Measurements from ENCODE around the gene FMN2. TPM values are rescaled to one million over a fixed set of nuclear protein-coding genes. Genes with fewer than 3 reads are reported as not detected.

The FMN2 gene
- total and polyA plus RNA-seq, 3 donors from 2014 or later = 3.8 to 8.3 (median 4.3) TPM

GRCh38 chr1:240478536-240478935, 386.9 kb downstream of the FMN2 start:
- no peaks in the 10 kb centered on the region for H3K27me3 ChIP-seq
- no peak overlapping the region for H3K4me3 ChIP-seq
- no peaks in the 10 kb centered on the region for H3K36me3 ChIP-seq (ENCODE audit: low read depth, missing control alignments)
- H3K27ac ChIP-seq = no peak overlapping the region
- H3K9me3 ChIP-seq = no peaks in the 10 kb centered on the region
- no peak for TF ChIP-seq POLR2A (IDR thresholded peaks at IDR 0.05)
- TF ChIP-seq, protein P1, sequence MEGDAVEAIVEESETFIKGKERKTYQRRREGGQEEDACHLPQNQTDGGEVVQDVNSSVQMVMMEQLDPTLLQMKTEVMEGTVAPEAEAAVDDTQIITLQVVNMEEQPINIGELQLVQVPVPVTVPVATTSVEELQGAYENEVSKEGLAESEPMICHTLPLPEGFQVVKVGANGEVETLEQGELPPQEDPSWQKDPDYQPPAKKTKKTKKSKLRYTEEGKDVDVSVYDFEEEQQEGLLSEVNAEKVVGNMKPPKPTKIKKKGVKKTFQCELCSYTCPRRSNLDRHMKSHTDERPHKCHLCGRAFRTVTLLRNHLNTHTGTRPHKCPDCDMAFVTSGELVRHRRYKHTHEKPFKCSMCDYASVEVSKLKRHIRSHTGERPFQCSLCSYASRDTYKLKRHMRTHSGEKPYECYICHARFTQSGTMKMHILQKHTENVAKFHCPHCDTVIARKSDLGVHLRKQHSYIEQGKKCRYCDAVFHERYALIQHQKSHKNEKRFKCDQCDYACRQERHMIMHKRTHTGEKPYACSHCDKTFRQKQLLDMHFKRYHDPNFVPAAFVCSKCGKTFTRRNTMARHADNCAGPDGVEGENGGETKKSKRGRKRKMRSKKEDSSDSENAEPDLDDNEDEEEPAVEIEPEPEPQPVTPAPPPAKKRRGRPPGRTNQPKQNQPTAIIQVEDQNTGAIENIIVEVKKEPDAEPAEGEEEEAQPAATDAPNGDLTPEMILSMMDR (IDR thresholded peaks at IDR 0.05) = no peak
- WGBS, 2 donors = 64 to 66% methylated on average over 6 of the region's 6 CpGs
- DNase-seq = no peak
- intact Hi-C loops (cut with DNase I; ENCODE audit: low total_unique reads) = no loop called here
- H3K4me1 ChIP-seq = no peaks in the 10 kb centered on the region

- Histone ChIP-seq H3K36me3 (ENCODE audit: low read depth, missing control alignments) (no peaks in the 10 kb centered on the region), H3K4me3 (no peak overlapping the region), H3K4me1 (no peaks in the 10 kb centered on the region), H3K9me3 (no peaks in the 10 kb centered on the region), H3K27me3 (no peaks in the 10 kb centered on the region), H3K27ac (no peak overlapping the region)
- 79% methylated on average over 6 of the region's 6 CpGs for WGBS, 2 donors
- TF ChIP-seq, protein P1 (IDR thresholded peaks at IDR 0.05) = no peak
- no peak for TF ChIP-seq POLR2A (IDR thresholded peaks at IDR 0.05)
- intact Hi-C loops (cut with DNase I; ENCODE audit: low total_unique reads) = no loop called here
- DNase-seq = no peak
Observed at GRCh38 chr1:240484804-240485443, 393.2 kb downstream of the FMN2 start.

DNA sequence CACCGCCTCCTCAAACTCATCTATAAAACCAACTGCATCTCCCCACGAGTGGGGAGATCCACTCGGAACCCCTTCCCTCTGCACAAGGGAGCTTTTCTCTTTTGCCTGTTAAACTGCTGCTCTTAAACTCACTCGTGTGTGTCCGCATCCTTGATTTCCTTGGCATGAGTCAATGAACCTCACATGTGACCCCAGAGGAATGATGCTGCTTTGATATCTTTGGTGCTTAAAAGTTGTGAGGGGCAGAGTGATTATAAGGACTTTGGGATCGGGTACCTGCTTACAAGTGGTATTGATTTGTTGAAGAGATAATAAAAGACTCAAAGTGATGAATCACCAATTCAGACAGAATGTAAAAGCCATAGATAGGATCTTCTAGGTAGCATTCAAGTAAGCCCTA, 394.9 kb downstream of the FMN2 start:
- WGBS, 2 donors = 78 to 80% methylated on average over 6 of the region's 6 CpGs
- intact Hi-C loops (cut with DNase I; ENCODE audit: low total_unique reads) = no loop called here

DNA sequence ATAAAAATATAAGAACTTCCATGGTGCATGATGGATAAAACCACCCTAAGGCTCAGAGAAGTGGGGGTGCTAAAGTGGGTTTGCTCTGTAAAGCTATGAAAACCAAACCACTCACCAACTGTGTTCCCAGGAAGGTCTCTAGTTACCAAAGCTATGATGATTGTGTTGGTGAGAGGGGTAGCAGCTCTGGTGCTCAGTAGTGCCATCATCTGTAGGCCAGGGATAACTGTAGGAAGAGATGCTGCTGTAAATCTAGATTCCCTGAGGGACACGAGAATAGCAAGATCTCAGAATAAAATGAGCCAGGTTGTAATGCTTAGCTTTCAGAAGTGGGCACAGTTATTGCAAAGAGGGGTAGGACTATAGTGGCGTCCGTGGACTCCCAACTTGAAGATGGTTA, 395.8 kb downstream of the FMN2 start:
- Histone ChIP-seq H3K36me3 (ENCODE audit: low read depth, missing control alignments) (no peaks in the 10 kb centered on the region), H3K4me1 (no peaks in the 10 kb centered on the region), H3K9me3 (no peaks in the 10 kb centered on the region), H3K27me3 (no peaks in the 10 kb centered on the region), H3K4me3 (no peak overlapping the region), H3K27ac (no peak overlapping the region)
- TF ChIP-seq, protein P1 (IDR thresholded peaks at IDR 0.05) = no peak
- TF ChIP-seq POLR2A (IDR thresholded peaks at IDR 0.05) = no peak
- intact Hi-C loops (cut with DNase I; ENCODE audit: low total_unique reads) = no loop called here
- DNase-seq = no peak
- 71 to 86% methylated on average over 3 of the region's 3 CpGs for WGBS, 2 donors

More for the DNA sequence above, 394.9 kb downstream of the FMN2 start:
- no peaks in the 10 kb centered on the region for H3K4me1 ChIP-seq
- H3K27ac ChIP-seq = no peak overlapping the region
- no peaks in the 10 kb centered on the region for H3K9me3 ChIP-seq
- H3K36me3 ChIP-seq (ENCODE audit: low read depth, missing control alignments) = no peaks in the 10 kb centered on the region
- no peaks in the 10 kb centered on the region for H3K27me3 ChIP-seq
- DNase-seq = no peak
- TF ChIP-seq, protein P1 (IDR thresholded peaks at IDR 0.05) = no peak
- no peak for TF ChIP-seq POLR2A (IDR thresholded peaks at IDR 0.05)
- no peak overlapping the region for H3K4me3 ChIP-seq

DNA sequence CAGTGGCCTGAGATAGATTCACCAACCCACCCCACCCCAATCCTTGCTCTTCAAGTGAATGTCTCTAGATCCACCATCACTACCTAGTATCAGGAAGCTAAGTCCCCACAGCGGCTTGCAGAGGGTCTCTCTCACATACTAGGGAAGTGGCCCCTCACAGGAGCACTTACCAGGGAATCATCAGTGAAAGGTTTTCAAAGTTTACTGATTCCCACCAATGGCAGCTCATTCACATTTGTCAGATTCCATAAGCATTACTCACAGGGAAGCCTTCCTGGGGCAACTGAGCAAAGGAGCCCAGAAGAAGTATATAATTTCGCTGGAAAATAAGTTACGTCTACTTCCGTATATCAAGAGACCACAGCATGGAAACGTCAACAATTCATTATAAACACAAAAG, 399.5 kb downstream of the FMN2 start:
- no peak overlapping the region for H3K27ac ChIP-seq
- no peak for TF ChIP-seq POLR2A (IDR thresholded peaks at IDR 0.05)
- TF ChIP-seq, protein P1 (IDR thresholded peaks at IDR 0.05) = no peak
- no peak overlapping the region for H3K4me3 ChIP-seq
- H3K27me3 ChIP-seq = no peaks in the 10 kb centered on the region
- H3K9me3 ChIP-seq = no peaks in the 10 kb centered on the region
- 81 to 83% methylated on average over 5 of the region's 5 CpGs for WGBS, 2 donors
- H3K4me1 ChIP-seq = no peaks in the 10 kb centered on the region
- intact Hi-C loops (cut with DNase I; ENCODE audit: low total_unique reads) = no loop called here
- no peaks in the 10 kb centered on the region for H3K36me3 ChIP-seq (ENCODE audit: low read depth, missing control alignments)
- DNase-seq = no peak
